ENCODE data around the gene ROR2.

The ROR2 gene

GRCh38 chr9:91578911-91579310 lies 371.1 kb downstream of the ROR2 start:
- H3K4me3 ChIP-seq (ENCODE audit: low read depth in 1 of 2, low read length in 2 of 2) = no peak overlapping the region

GRCh38 chr9:91577633-91578061 lies 372.4 kb downstream of the ROR2 start:
- no peaks in the 10 kb centered on the region for H3K79me2 ChIP-seq (ENCODE audit: insufficient read depth, low read length)
- H3K9ac ChIP-seq (ENCODE audit: low read depth, low read length) = no peak overlapping the region
- H3K27me3 ChIP-seq (ENCODE audit: insufficient read depth, low read length, poor library complexity) = no peaks in the 10 kb centered on the region
- no peaks in the 10 kb centered on the region for H3K4me1 ChIP-seq (ENCODE audit: insufficient read depth, low read length)
- H3K9me3 ChIP-seq (ENCODE audit: insufficient read depth, low read length, severe bottlenecking) = no peaks in the 10 kb centered on the region
- H3K4me3 ChIP-seq (ENCODE audit: low read depth in 1 of 2, low read length in 2 of 2) = no peak overlapping the region
- DNase-seq = no peak
- no peak overlapping the region for H3K27ac ChIP-seq (ENCODE audit: low read length)
- H4K20me1 ChIP-seq (ENCODE audit: insufficient read depth, low read length) = no peaks in the 10 kb centered on the region
- H3K36me3 ChIP-seq (ENCODE audit: insufficient read depth, low read length) = no peaks in the 10 kb centered on the region
- ATAC-seq (ENCODE audit: insufficient read depth, low read depth) = no peak
- no peak for TF ChIP-seq EZH2 (IDR thresholded peaks at IDR 0.05; ENCODE audit: borderline replicate concordance, low read depth, low read length, severe bottlenecking)
- TF ChIP-seq, protein P1, sequence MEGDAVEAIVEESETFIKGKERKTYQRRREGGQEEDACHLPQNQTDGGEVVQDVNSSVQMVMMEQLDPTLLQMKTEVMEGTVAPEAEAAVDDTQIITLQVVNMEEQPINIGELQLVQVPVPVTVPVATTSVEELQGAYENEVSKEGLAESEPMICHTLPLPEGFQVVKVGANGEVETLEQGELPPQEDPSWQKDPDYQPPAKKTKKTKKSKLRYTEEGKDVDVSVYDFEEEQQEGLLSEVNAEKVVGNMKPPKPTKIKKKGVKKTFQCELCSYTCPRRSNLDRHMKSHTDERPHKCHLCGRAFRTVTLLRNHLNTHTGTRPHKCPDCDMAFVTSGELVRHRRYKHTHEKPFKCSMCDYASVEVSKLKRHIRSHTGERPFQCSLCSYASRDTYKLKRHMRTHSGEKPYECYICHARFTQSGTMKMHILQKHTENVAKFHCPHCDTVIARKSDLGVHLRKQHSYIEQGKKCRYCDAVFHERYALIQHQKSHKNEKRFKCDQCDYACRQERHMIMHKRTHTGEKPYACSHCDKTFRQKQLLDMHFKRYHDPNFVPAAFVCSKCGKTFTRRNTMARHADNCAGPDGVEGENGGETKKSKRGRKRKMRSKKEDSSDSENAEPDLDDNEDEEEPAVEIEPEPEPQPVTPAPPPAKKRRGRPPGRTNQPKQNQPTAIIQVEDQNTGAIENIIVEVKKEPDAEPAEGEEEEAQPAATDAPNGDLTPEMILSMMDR (IDR thresholded peaks at IDR 0.05; ENCODE audit: borderline replicate concordance, extremely low read depth, low read length, poor library complexity, severe bottlenecking) = no peak
- H2AFZ ChIP-seq (ENCODE audit: low read depth, low read length) = no peak overlapping the region
- no peak overlapping the region for H3K4me2 ChIP-seq (ENCODE audit: insufficient read depth, low read length)

More at GRCh38 chr9:91578911-91579310, 371.1 kb downstream of the ROR2 start:
- Histone ChIP-seq H3K79me2 (ENCODE audit: insufficient read depth, low read length) (no peaks in the 10 kb centered on the region), H2AFZ (ENCODE audit: low read depth, low read length) (no peak overlapping the region), H4K20me1 (ENCODE audit: insufficient read depth, low read length) (no peaks in the 10 kb centered on the region), H3K27me3 (ENCODE audit: insufficient read depth, low read length, poor library complexity) (no peaks in the 10 kb centered on the region), H3K27ac (ENCODE audit: low read length) (no peak overlapping the region), H3K4me2 (ENCODE audit: insufficient read depth, low read length) (no peak overlapping the region), H3K9ac (ENCODE audit: low read depth, low read length) (no peak overlapping the region), H3K9me3 (ENCODE audit: insufficient read depth, low read length, severe bottlenecking) (no peaks in the 10 kb centered on the region), H3K4me1 (ENCODE audit: insufficient read depth, low read length) (no peaks in the 10 kb centered on the region), H3K36me3 (ENCODE audit: insufficient read depth, low read length) (no peaks in the 10 kb centered on the region)
- TF ChIP-seq, protein P1 (IDR thresholded peaks at IDR 0.05; ENCODE audit: borderline replicate concordance, extremely low read depth, low read length, poor library complexity, severe bottlenecking) = no peak
- TF ChIP-seq EZH2 (IDR thresholded peaks at IDR 0.05; ENCODE audit: borderline replicate concordance, low read depth, low read length, severe bottlenecking) = no peak
- ATAC-seq (ENCODE audit: insufficient read depth, low read depth) (no peak), DNase-seq (no peak)

DNA sequence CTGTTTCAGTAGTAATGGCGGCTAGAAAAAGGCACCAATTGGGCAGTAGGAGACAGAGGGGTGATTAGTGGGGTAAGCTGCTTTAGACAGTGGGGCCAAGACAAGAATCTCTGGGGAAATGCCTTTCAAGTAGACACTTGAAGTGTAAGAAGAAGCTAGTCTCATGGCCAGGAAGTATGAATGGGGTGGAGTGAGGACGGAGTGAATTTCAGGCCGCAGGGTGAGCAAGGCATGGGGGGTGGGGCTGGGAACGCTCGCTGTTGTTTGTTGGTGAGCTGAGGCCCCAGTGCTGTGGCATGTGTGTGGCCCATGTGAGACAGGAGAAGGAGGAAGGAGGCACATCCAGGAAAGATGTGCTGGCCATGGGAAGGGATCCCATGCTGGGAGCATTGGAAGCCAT lies 377.2 kb downstream of the ROR2 start:
- H3K27me3 ChIP-seq (ENCODE audit: insufficient read depth, low read length, poor library complexity) = no peaks in the 10 kb centered on the region
- H3K9ac ChIP-seq (ENCODE audit: low read depth, low read length) = no peak overlapping the region
- no peak for TF ChIP-seq EZH2 (IDR thresholded peaks at IDR 0.05; ENCODE audit: borderline replicate concordance, low read depth, low read length, severe bottlenecking)
- TF ChIP-seq, protein P1 (IDR thresholded peaks at IDR 0.05; ENCODE audit: borderline replicate concordance, extremely low read depth, low read length, poor library complexity, severe bottlenecking) = no peak
- H3K4me2 ChIP-seq (ENCODE audit: insufficient read depth, low read length) = no peak overlapping the region
- H3K27ac ChIP-seq (ENCODE audit: low read length) = no peak overlapping the region
- no peak for DNase-seq
- no peak overlapping the region for H2AFZ ChIP-seq (ENCODE audit: low read depth, low read length)
- no peaks in the 10 kb centered on the region for H3K36me3 ChIP-seq (ENCODE audit: insufficient read depth, low read length)
- H3K9me3 ChIP-seq (ENCODE audit: insufficient read depth, low read length, severe bottlenecking) = no peaks in the 10 kb centered on the region
- H3K4me3 ChIP-seq (ENCODE audit: low read depth in 1 of 2, low read length in 2 of 2) = no peak overlapping the region
- H3K79me2 ChIP-seq (ENCODE audit: insufficient read depth, low read length) = no peaks in the 10 kb centered on the region
- no peak for ATAC-seq (ENCODE audit: insufficient read depth, low read depth)
- H4K20me1 ChIP-seq (ENCODE audit: insufficient read depth, low read length) = no peaks in the 10 kb centered on the region
- no peaks in the 10 kb centered on the region for H3K4me1 ChIP-seq (ENCODE audit: insufficient read depth, low read length)

- no peak for ATAC-seq (ENCODE audit: insufficient read depth, low read depth)
- TF ChIP-seq, protein P1 (IDR thresholded peaks at IDR 0.05; ENCODE audit: borderline replicate concordance, extremely low read depth, low read length, poor library complexity, severe bottlenecking) = no peak
- TF ChIP-seq EZH2 (IDR thresholded peaks at IDR 0.05; ENCODE audit: borderline replicate concordance, low read depth, low read length, severe bottlenecking) = no peak
- H3K36me3 ChIP-seq (ENCODE audit: insufficient read depth, low read length) = no peaks in the 10 kb centered on the region
- no peak overlapping the region for H3K9ac ChIP-seq (ENCODE audit: low read depth, low read length)
- no peaks in the 10 kb centered on the region for H4K20me1 ChIP-seq (ENCODE audit: insufficient read depth, low read length)
- no peak for DNase-seq
- no peak overlapping the region for H3K4me2 ChIP-seq (ENCODE audit: insufficient read depth, low read length)
- H3K4me3 ChIP-seq (ENCODE audit: low read depth in 1 of 2, low read length in 2 of 2) = no peak overlapping the region
- H3K27ac ChIP-seq (ENCODE audit: low read length) = no peak overlapping the region
- H3K79me2 ChIP-seq (ENCODE audit: insufficient read depth, low read length) = no peaks in the 10 kb centered on the region
- H3K27me3 ChIP-seq (ENCODE audit: insufficient read depth, low read length, poor library complexity) = no peaks in the 10 kb centered on the region
- no peak overlapping the region for H2AFZ ChIP-seq (ENCODE audit: low read depth, low read length)
- H3K9me3 ChIP-seq (ENCODE audit: insufficient read depth, low read length, severe bottlenecking) = no peaks in the 10 kb centered on the region
- H3K4me1 ChIP-seq (ENCODE audit: insufficient read depth, low read length) = no peaks in the 10 kb centered on the region
Observed at GRCh38 chr9:91572044-91572443, 378.0 kb downstream of the ROR2 start.
